ENCODE data around the gene OR1I1.

DNA sequence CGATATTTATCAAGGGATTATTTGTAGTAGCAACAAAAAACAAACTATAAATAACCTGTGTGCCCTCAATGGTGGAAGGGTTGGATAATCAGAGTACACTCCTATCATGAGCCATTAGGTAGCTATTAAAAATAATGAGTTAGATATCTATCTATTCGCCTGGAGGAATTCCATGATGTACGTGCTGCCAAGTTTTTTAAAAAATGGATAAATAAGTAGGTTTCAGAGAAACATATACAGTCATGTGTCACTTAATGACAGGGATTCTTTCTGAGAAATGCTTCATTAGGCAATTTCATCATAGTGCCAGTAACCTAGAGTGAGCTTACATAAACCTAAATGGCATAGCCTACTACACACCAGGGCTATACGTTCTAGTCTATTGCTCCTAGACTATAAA lies 6.2 kb upstream of the OR1I1 start:
- TF ChIP-seq POLR2A (IDR thresholded peaks at IDR 0.05; ENCODE audit: low read depth, low read length) (no peak), CEBPB (IDR thresholded peaks at IDR 0.05; ENCODE audit: low read depth, low read length) (no peak), RFX5 (IDR thresholded peaks at IDR 0.05; ENCODE audit: low read depth, low read length) (no peak), MXI1 (IDR thresholded peaks at IDR 0.05; ENCODE audit: borderline replicate concordance, low read depth, low read length) (no peak), FOS (IDR thresholded peaks at IDR 0.05; ENCODE audit: low read depth, low read length) (no peak), RAD21 (IDR thresholded peaks at IDR 0.05; ENCODE audit: low read length) (no peak), CHD1 (IDR thresholded peaks at IDR 0.05; ENCODE audit: low read depth, low read length) (no peak), MAZ (IDR thresholded peaks at IDR 0.05; ENCODE audit: borderline replicate concordance, low read depth, low read length) (no peak), MAFK (IDR thresholded peaks at IDR 0.05; ENCODE audit: low read depth, low read length) (no peak), BHLHE40 (IDR thresholded peaks at IDR 0.05; ENCODE audit: low read depth, low read length) (no peak), NFE2L2 (IDR thresholded peaks at IDR 0.05; ENCODE audit: low read depth, low read length) (no peak)
- TF ChIP-seq, protein P1, sequence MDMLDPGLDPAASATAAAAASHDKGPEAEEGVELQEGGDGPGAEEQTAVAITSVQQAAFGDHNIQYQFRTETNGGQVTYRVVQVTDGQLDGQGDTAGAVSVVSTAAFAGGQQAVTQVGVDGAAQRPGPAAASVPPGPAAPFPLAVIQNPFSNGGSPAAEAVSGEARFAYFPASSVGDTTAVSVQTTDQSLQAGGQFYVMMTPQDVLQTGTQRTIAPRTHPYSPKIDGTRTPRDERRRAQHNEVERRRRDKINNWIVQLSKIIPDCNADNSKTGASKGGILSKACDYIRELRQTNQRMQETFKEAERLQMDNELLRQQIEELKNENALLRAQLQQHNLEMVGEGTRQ (IDR thresholded peaks at IDR 0.05; ENCODE audit: low read depth, low read length) = no peak
- TF ChIP-seq, protein P2, sequence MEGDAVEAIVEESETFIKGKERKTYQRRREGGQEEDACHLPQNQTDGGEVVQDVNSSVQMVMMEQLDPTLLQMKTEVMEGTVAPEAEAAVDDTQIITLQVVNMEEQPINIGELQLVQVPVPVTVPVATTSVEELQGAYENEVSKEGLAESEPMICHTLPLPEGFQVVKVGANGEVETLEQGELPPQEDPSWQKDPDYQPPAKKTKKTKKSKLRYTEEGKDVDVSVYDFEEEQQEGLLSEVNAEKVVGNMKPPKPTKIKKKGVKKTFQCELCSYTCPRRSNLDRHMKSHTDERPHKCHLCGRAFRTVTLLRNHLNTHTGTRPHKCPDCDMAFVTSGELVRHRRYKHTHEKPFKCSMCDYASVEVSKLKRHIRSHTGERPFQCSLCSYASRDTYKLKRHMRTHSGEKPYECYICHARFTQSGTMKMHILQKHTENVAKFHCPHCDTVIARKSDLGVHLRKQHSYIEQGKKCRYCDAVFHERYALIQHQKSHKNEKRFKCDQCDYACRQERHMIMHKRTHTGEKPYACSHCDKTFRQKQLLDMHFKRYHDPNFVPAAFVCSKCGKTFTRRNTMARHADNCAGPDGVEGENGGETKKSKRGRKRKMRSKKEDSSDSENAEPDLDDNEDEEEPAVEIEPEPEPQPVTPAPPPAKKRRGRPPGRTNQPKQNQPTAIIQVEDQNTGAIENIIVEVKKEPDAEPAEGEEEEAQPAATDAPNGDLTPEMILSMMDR (conservative IDR thresholded peaks at IDR 0.05; ENCODE audit: low read depth, low read length) = no peak

Measured in IMR-90 (cell line).